Motor neuron (in vitro differentiated cells): ENCODE measurements around the gene CHCT1. TPM values are rescaled to one million over a fixed set of nuclear protein-coding genes. Genes with fewer than 3 reads are reported as not detected.
"Not testable (repeated sequence)": the region's sequence is repeated elsewhere in the genome, so short reads cannot be mapped to it uniquely, and the experiment has no call there.

Experiments
- ATAC-seq, 8 experiments: fragments of 200-7000 bp; cut with Tn5 transposase; replicated peaks in 6 of 8; 2 replicates each; pipeline ENCODE4 v1.8.0; 2021; ENCODE audit warnings: mild to moderate bottlenecking in 8 of 8, moderate library complexity in 8 of 8
- H3K27ac ChIP-seq, 2 donors: fragments of 250-450 bp; sonication (Bioruptor Pico); 2 replicates each; pipeline ENCODE4 v1.9.0; 2021; ENCODE audit warnings: antibody characterized with exemption in 2 of 2, mild to moderate bottlenecking in 2 of 2, moderate library complexity in 1 of 2
- H3K4me1 ChIP-seq, 2 donors: fragments of 250-450 bp; sonication (Bioruptor Pico); replicated peaks in 1 of 2; 2 replicates each; pipeline ENCODE4 v1.6.1; 2021; ENCODE audit warnings: antibody characterized with exemption in 2 of 2, mild to moderate bottlenecking in 2 of 2, moderate library complexity in 1 of 2
- H3K4me3 ChIP-seq, 5 donors: fragments of 250-450 bp; sonication (Bioruptor Pico); 2 replicates each; pipeline ENCODE4 v1.9.0; 2021; ENCODE audit warnings: antibody characterized with exemption in 5 of 5, mild to moderate bottlenecking in 5 of 5, moderate library complexity in 4 of 5
- WGBS, 10 experiments: fragments of 450-650 bp; shearing (Covaris generic); methylation state at CpG; one replicate each; pipeline ENCODE4 v1.0.0; 2022; 5-methylcytosine and 5-hydroxymethylcytosine counted together
- in situ Hi-C, 9 experiments: fragments of 400-800 bp; cut with MboI; loops; one replicate each; pipeline ENCODE4 v1.15.0; 2021; ENCODE audit warnings: low sequenced_read_pairs in 9 of 9, low pct_unique_long_range_greater_than_20kb in 2 of 9; ENCODE audit not compliant: unreplicated experiment in 9 of 9
- total RNA-seq, 8 experiments: library from RNA; unstranded; fragments of 300-600 nt; gene quantifications; 2 replicates each; pipeline versions ENCODE4 v1.2.3 to v1.2.4, GENCODE V29; 2022

The CHCT1 gene
- total RNA-seq, 8 experiments from 2014 or later, result not detected

DNA sequence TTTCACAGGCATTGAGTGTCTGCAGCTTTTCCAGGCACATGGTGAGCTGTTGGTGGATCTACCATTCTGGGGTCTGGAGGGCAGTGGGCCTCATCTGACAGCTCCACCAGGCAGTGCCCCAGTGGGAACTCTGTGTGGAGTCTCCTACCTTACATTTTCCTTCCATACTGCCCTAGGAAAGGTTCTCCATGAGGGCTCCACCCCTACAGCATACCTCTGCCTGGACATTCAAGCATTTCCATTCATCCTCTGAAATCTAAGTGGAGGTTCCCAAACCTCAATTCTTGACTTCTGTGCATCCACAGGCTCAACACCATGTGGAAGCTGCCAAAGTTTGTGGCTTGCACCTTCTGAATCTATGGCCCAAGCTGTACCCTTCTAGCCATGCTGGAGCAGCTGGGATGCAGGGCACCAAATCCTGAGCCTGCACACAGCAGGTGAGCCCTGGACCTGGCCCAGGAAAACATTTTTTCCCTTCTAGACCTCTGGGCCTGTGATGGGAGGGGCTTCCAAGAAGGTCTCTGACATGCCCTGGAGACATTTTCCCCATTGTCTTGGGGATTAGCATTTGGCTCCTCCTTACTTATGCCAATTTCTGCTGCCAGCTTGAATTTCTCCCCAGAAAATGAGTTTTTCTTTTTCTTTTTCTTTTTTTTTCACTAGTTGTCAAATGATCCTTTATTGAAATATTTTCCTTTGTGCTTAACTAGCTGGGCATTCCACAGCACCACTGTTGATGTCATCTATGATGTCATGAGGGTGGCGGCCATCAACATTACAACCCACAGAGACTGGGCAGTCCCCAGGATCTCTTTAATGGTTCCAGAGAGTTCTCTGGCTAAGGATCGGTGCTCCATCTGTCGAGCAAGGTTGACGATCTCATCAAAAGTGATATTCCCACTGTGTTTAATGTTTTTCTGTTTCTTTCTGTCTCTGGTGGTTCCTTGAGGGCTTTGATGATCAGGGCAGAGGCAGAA is 11.0 kb downstream of the CHCT1 start:
- not testable (repeated sequence) for H3K4me1 ChIP-seq, H3K4me3 ChIP-seq, ATAC-seq, H3K27ac ChIP-seq
- 23 to 100% (median 87%) methylated on average over 1 to 4 of the region's 4 CpGs; no CpG with 5 or more reads in 2 of the 10 experiments for WGBS, 10 experiments
- in situ Hi-C loops, result loop anchor here in 5 of 9 experiments (25.0 kb wide), 2 partner anchors 196 to 296 kb away; partner anchors contain the start of gene CA4 (in 5 of the 5)

DNA sequence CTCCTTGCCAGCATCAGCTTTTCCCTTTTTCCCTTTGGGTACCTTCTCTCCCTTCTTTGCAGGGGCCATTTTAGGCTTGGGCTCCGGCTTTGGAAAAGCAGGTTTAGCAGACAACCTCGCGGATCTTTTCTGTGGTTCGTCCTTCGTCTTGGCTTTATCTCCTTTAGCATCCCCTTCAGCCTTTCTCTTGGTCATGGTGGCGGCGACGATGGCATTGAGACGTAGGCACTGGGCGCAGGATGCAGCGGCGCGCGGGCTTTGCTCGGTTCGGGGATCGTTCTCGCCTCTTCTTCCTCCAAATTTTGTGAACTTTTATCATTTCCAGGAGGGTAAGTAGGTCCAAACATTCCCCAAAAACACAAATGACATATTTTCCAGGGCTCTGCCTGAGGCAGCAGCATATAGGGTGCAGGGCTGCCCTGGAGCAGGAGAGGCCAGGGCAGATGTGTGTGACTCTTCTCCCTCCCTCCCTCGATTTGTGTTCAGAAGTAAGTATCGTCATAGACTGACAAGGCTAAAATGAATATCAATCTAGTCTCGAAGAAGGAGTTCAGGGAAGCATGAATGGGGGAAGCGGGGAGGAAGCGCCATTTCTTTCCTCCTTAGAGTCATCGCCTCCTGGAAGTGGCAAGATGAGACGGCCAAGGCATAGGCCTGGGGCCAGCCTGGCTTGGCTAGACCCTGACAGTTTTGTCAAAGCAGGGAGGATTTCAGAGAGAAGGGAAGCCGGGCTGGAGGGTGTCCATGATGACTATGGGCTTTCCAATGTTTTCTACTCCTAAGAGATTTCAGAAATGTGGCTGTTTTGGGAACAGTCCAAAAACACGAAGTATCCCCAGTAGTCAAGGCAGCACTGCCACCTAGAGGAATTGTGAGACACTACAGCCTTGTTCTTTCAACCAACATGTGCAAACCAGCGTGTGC is 13.2 kb downstream of the CHCT1 start:
- WGBS, 10 experiments, result 53 to 100% (median 71%) methylated on average over 1 to 19 of the region's 28 CpGs; no CpG with 5 or more reads in 1 of the 10 experiments
- peak; percentile 66 to 86 (median 78) for ATAC-seq
- no peaks in the 10 kb centered on the region for H3K4me1 ChIP-seq
- in situ Hi-C loops, result loop anchor here in 5 of 9 experiments (25.0 kb wide), 2 partner anchors 198 to 298 kb away; partner anchors contain the start of gene CA4 (in 5 of the 5)
- H3K27ac ChIP-seq, result no peak overlapping the region
- no peak overlapping the region for H3K4me3 ChIP-seq

DNA sequence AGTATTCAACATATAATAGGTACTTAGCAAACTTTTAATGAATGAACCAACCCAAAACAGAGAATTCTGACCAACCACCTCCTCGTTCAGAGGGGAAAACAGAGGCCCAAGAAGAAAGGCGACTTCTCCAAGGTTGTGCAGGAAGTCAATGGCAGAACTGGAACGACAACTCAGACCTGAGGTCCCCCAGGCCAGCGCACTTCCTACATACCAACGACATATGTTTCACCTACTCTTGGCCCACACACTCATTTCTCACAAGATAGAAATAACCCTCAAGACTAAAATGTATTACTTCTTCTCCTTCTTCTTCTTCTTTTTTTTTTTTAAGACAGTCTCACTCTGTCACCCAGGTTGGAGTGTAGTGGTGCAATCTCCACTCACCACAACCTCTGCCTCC is 14.4 kb downstream of the CHCT1 start:
- Histone ChIP-seq H3K27ac (no peak overlapping the region), H3K4me1 (no peaks in the 10 kb centered on the region), H3K4me3 (no peak overlapping the region)
- 44 to 100% (median 74%) methylated on average over 2 to 5 of the region's 5 CpGs; no CpG with 5 or more reads in 2 of the 10 experiments for WGBS, 10 experiments
- in situ Hi-C loops, result loop anchor here in 5 of 9 experiments (25.0 kb wide), 2 partner anchors 199 to 299 kb away; partner anchors contain the start of gene CA4 (in 5 of the 5)
- no peak for ATAC-seq

DNA sequence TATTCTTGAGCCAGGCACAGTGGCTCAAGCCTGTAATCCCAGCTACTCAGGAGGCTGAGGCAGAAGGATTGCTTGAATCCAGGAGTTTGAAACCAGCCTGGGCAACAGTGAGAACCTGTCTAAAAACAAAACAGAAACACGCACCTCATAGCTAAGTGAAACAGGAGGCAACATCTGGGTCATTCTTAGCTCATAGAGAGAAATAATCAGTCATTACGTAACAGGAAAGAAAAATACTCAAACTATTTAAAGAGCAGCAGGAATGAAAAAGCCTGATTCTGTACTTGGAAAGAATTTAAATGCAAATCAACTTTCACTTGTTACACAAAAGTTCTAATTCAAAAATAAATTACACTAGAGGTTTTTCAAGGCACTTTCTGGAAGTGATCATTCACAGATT is 17.2 kb downstream of the CHCT1 start:
- in situ Hi-C loops, result loop anchor here in 5 of 9 experiments (25.0 kb wide), 2 partner anchors 202 to 302 kb away; partner anchors contain the start of gene CA4 (in 5 of the 5)
- WGBS, 10 experiments, result 0 to 100% (median 43%) methylated on average over 1 to 2 of the region's 2 CpGs; no CpG with 5 or more reads in 1 of the 10 experiments
- Histone ChIP-seq H3K4me1 (peaks cover 5 to 10% of the 10 kb centered on the region in 2 donors), H3K27ac (no peak overlapping the region), H3K4me3 (no peak overlapping the region)
- ATAC-seq, result peak in 1 of 8 experiments; percentile 19

DNA sequence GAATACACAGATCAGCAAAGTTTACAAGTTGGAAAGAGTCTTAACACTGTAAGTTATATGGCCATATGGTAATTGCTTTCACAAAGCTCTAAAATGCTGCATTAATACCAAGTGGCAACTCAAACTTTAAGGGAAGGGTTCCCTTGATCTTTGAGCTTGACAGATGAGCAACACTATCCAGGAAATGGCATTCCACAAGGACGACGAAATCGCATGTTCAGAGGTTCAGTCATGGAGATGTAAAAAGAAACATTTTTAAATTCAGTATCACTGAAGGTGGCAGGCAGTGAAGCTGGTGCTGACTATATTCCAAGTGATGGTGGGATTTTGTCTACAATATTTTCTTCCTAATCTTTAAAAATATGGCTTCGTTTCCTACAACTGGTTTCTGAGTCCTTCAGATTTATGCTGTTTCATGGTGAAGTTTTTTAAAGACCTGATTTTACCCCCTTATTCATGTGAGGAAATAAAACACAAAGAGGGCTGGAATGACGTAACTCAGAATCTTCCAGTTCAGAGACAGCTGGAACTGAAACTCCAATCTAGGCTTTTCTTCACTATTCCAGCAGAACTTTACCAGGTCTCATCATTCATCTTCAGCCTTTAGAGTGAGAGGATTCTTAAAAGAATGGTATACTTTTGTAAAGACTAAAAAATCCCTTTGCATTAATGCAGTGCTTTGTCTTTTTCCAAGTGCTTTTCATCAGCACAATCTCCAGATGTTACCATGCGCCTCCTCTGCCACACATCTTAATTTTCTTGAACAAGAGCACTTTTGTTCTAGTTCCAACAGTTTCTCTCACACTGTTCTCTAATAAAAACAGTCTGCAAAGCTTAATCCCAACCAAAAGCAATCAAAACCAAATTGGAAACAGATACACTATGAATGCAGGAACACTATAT is 20.2 kb downstream of the CHCT1 start:
- in situ Hi-C loops, result loop anchor here in 5 of 9 experiments (25.0 kb wide), 2 partner anchors 205 to 305 kb away; partner anchors contain the start of gene CA4 (in 5 of the 5)
- 11 to 92% (median 61%) methylated on average over 2 to 6 of the region's 6 CpGs; no CpG with 5 or more reads in 1 of the 10 experiments for WGBS, 10 experiments
- Histone ChIP-seq H3K4me1 (peaks cover 5 to 10% of the 10 kb centered on the region in 2 donors), H3K4me3 (no peak overlapping the region), H3K27ac (peak overlapping the region in 1 of 2 donors; percentile 57)
- ATAC-seq, result peak in 6 of 8 experiments; percentile 6 to 61 (median 30)

DNA sequence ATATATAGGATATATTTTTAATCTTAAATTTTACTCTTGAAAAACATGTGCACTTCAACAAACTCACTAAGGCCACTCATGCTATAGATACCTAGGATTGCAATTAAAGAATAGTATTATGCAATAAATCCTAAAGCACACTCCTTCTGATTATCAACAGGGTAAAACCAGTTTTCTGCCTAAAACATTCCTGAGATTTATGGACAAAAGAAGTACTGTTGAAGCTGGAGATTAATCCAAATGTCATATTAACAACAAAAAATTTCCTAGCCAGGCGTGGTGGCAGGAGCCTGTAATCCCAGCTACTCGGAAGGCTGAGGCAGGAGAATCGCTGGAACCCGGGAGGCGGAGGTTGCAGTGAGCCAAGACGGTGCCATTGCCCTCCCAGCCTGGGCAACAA is 21.4 kb downstream of the CHCT1 start:
- in situ Hi-C loops, result loop anchor here in 5 of 9 experiments (25.0 kb wide), 2 partner anchors 206 to 306 kb away; partner anchors contain the start of gene CA4 (in 5 of the 5)
- H3K4me1 ChIP-seq, result peaks cover 5 to 10% of the 10 kb centered on the region in 2 donors
- no peak for ATAC-seq
- no peak overlapping the region for H3K4me3 ChIP-seq
- H3K27ac ChIP-seq, result no peak overlapping the region
- WGBS, 10 experiments, result 64 to 100% (median 90%) methylated on average over 2 to 5 of the region's 6 CpGs; no CpG with 5 or more reads in 3 of the 10 experiments

DNA sequence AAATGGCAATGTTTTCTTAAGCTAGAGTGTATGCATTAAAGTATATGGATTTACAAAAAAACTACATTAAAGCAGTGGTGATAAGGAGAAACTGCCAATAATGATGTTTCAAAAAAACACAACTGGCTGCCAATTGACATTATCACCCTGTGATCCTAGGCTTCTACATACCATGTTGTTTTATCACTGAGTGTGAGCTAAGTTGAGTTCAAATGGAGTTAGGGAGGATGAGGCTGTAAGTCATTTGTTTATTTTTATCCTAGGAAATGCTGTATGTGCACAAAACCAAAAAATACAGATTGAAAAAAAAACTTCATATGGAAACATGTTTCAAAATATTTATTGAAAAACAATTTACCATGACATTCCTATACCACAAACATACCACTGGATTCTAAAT is 22.9 kb downstream of the CHCT1 start:
- no peak overlapping the region for H3K4me3 ChIP-seq
- H3K27ac ChIP-seq, result no peak overlapping the region
- peaks cover 5 to 10% of the 10 kb centered on the region in 2 donors for H3K4me1 ChIP-seq
- ATAC-seq, result no peak
- in situ Hi-C loops, result loop anchor here in 5 of 9 experiments (25.0 kb wide), 2 partner anchors 208 to 308 kb away; partner anchors contain the start of gene CA4 (in 5 of the 5)

DNA sequence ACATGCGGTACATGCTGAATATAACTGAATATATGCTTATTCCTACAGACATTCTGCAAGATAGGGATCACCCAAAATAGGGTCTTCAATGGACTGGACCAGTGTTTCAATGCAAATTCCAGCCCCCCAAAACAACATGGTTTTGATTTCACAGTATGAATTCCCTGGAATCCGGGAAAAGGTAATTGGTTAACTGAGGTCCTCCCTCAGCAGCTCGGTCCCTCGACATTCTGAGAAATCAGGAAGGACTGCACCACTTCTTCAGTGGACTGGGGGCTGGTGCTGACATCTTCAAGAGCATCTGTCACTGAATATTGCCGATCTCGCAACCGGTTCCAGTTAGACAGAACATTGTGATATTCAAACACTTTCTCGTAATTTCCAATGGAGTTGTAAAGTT is 25.1 kb downstream of the CHCT1 start:
- no peak overlapping the region for H3K4me3 ChIP-seq
- in situ Hi-C loops, result loop anchor here in 5 of 9 experiments (25.0 kb wide), 2 partner anchors 210 to 310 kb away; partner anchors contain the start of gene CA4 (in 5 of the 5)
- no peak for ATAC-seq
- no peak overlapping the region for H3K27ac ChIP-seq
- 88 to 100% (median 97%) methylated on average over 1 to 8 of the region's 8 CpGs; no CpG with 5 or more reads in 1 of the 10 experiments for WGBS, 10 experiments
- H3K4me1 ChIP-seq, result peaks cover 1 to 5% of the 10 kb centered on the region in 2 donors

DNA sequence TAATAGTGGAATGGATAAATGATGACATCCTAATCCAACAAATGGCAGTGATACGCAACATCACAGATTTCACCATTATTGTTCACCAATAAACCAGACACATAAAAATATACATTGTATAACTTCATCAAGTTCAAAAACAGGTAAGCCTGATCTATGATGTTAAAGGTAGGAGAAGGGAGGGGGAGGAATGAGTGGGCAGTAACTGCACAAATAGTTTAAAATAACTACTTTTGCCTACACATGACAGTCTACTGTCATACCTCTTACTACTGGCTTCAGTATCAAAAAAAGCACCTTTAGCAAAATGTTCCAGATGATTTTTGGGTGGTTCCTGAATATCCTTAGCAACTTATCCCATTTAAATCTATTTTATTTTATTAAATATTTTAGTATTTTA is 28.8 kb downstream of the CHCT1 start:
- 88 to 100% (median 100%) methylated on average over 1 of the region's 1 CpG for WGBS, 10 experiments
- Histone ChIP-seq H3K4me1 (no peaks in the 10 kb centered on the region), H3K4me3 (no peak overlapping the region), H3K27ac (no peak overlapping the region)
- ATAC-seq, result no peak
- in situ Hi-C loops, result no loop called here

DNA sequence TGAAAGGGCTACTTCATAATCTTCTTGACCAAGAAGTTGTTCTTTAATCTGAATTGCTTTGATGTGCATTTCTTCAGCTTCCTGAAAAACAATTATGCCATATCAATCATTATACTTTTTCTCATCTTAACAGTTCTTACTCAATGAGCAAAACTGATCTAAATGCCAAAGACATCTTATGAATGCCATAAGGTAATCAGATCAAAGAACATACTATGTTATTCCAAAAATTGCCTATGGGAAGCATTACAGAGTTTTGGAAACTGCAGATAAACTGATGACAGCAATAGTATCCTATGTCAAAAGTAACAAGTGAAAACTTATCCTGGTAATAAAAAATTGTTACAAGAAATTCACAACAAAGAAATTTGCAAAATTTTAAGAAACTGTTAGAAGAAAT is 29.7 kb downstream of the CHCT1 start:
- in situ Hi-C loops, result no loop called here
- no peak overlapping the region for H3K4me3 ChIP-seq
- no peak overlapping the region for H3K27ac ChIP-seq
- no peaks in the 10 kb centered on the region for H3K4me1 ChIP-seq
- ATAC-seq, result no peak

DNA sequence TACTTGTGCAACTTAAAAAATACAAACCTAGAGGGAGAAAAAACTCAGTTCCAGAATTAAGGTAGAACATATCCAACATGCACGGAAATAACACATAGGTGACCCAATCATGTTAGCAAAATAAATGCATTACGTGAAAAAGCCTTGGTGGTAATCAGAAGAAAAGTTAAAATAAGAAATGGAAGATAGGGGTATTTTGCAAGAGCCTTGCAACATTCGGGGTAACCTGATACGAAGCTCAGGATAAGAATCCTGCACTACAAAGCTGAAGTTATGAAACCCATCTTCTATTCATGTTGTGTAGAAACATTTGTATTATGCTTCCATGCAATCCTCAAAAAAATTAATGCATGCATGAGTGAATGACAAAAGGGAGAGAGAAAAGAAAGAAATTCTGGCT is 33.1 kb downstream of the CHCT1 start:
- no peak overlapping the region for H3K27ac ChIP-seq
- no peaks in the 10 kb centered on the region for H3K4me1 ChIP-seq
- in situ Hi-C loops, result no loop called here
- no peak overlapping the region for H3K4me3 ChIP-seq
- ATAC-seq, result no peak
- WGBS, 10 experiments, result 94 to 100% (median 96%) methylated on average over 1 to 4 of the region's 4 CpGs
